ENCODE results near the gene PARD3. TPM values are rescaled to one million over a fixed set of nuclear protein-coding genes. Genes with fewer than 3 reads are reported as not detected.

The PARD3 gene
- total and polyA plus RNA-seq, 8 donors, result 25.6 to 54.5 (median 47.8) TPM

GRCh38 chr10:34161777-34162370 lies 653.2 kb downstream of the PARD3 start:
- Histone ChIP-seq H3K4me3 (no peak overlapping the region), H3K9me3 (no peaks in the 10 kb centered on the region), H3K27ac (no peak overlapping the region), H3K4me1 (no peaks in the 10 kb centered on the region), H3K27me3 (no peaks in the 10 kb centered on the region), H3K36me3 (no peaks in the 10 kb centered on the region)
- no peak for TF ChIP-seq CTCF (IDR thresholded peaks at IDR 0.05)
- intact Hi-C loops (cut with DNase I), result no loop called here
- ATAC-seq (no peak), DNase-seq (no peak)

- intact Hi-C loops (cut with DNase I), result no loop called here
- H3K27me3 ChIP-seq, result no peaks in the 10 kb centered on the region
- ATAC-seq (no peak), DNase-seq (no peak)
- H3K9me3 ChIP-seq, result no peaks in the 10 kb centered on the region
- H3K4me3 ChIP-seq, result no peak overlapping the region
- no peaks in the 10 kb centered on the region for H3K36me3 ChIP-seq
- H3K4me1 ChIP-seq, result no peaks in the 10 kb centered on the region
- no peak for TF ChIP-seq CTCF (IDR thresholded peaks at IDR 0.05)
- no peak overlapping the region for H3K27ac ChIP-seq
Observed at GRCh38 chr10:34160595-34160994, 654.5 kb downstream of the PARD3 start.

GRCh38 chr10:34157501-34157900 lies 657.6 kb downstream of the PARD3 start:
- Histone ChIP-seq H3K9me3 (no peaks in the 10 kb centered on the region), H3K4me3 (no peak overlapping the region), H3K36me3 (no peaks in the 10 kb centered on the region), H3K4me1 (no peaks in the 10 kb centered on the region), H3K27me3 (no peaks in the 10 kb centered on the region), H3K27ac (no peak overlapping the region)
- intact Hi-C loops (cut with DNase I), result no loop called here
- no peak for DNase-seq
- no peak for ATAC-seq
- no peak for TF ChIP-seq CTCF (IDR thresholded peaks at IDR 0.05)

- Histone ChIP-seq H3K9me3 (no peaks in the 10 kb centered on the region), H3K27me3 (no peaks in the 10 kb centered on the region), H3K4me1 (no peaks in the 10 kb centered on the region), H3K36me3 (no peaks in the 10 kb centered on the region), H3K4me3 (no peak overlapping the region), H3K27ac (no peak overlapping the region)
- DNase-seq (no peak), ATAC-seq (no peak)
- intact Hi-C loops (cut with DNase I), result no loop called here
- no peak for TF ChIP-seq CTCF (IDR thresholded peaks at IDR 0.05)
Observed at GRCh38 chr10:34156781-34157425, 658.2 kb downstream of the PARD3 start.

DNA sequence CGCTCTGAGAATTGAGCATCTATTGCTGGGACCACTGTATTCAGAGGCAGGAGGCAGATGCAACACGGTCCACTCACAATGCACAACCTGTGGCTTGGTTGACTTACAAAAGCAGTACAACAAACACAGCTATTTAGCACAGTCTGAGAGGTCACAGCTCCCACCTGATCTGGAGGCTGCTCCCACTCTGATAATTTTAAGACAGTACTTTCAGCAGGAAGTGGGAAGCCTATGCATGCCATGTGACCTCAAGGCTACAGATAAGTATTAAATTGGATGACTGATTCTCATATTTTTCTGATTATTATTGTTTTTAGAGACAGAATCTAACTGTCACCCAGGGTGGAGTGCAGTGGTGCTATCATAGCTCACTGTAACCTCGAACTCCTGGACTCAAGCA lies 659.3 kb downstream of the PARD3 start:
- no peak for TF ChIP-seq CTCF (IDR thresholded peaks at IDR 0.05)
- intact Hi-C loops (cut with DNase I), result no loop called here
- Histone ChIP-seq H3K4me1 (no peaks in the 10 kb centered on the region), H3K27ac (no peak overlapping the region), H3K36me3 (no peaks in the 10 kb centered on the region), H3K9me3 (no peaks in the 10 kb centered on the region), H3K27me3 (no peaks in the 10 kb centered on the region), H3K4me3 (no peak overlapping the region)
- DNase-seq (no peak), ATAC-seq (no peak)
